ENCODE data around the gene GPR25. TPM values are rescaled to one million over a fixed set of nuclear protein-coding genes. Genes with fewer than 3 reads are reported as not detected.

GPR25 gene
- total and polyA plus RNA-seq, 10 of the 15 experiments (the other 5 are each of a cell fraction or from before 2014, with no cell fraction given), result not detected

- 0 out of 2 replicates have a peak, but pooled peaks have one; percentile 50 for TF ChIP-seq GABPA (IDR thresholded peaks at IDR 0.05; ENCODE audit: low read depth)
- peak; percentile 74; the same call in 1 of the 2 replicates for TF ChIP-seq BMI1 (IDR thresholded peaks at IDR 0.05; ENCODE audit: borderline replicate concordance)
- TF ChIP-seq SKIL (IDR thresholded peaks at IDR 0.05; ENCODE audit: low read depth, poor library complexity, severe bottlenecking), result peak; percentile 95
- TF ChIP-seq PML (IDR thresholded peaks at IDR 0.05; ENCODE audit: low read length), result no peak
- TF ChIP-seq CHD2 (IDR thresholded peaks at IDR 0.05; ENCODE audit: borderline replicate concordance, low read depth, low read length), result peak; percentile 91
- TF ChIP-seq BRCA1 (IDR thresholded peaks at IDR 0.05; ENCODE audit: low read depth, low read length), result no peak
- no peak for TF ChIP-seq ZBTB11 (CRISPR knock-in tag; IDR thresholded peaks at IDR 0.05)
- TF ChIP-seq CUX1 (IDR thresholded peaks at IDR 0.05; ENCODE audit: insufficient replicate concordance, low read depth, low read length), result peak; percentile 89
- no peak for TF ChIP-seq ZNF207 (IDR thresholded peaks at IDR 0.05; ENCODE audit: borderline replicate concordance)
- TF ChIP-seq ATF2 (IDR thresholded peaks at IDR 0.05; ENCODE audit: low read length), result peak; percentile 94
- TF ChIP-seq NR2C2 (IDR thresholded peaks at IDR 0.05; ENCODE audit: borderline replicate concordance, control insufficient read depth, insufficient read length, low read depth), result no peak
- TF ChIP-seq CBX5 (IDR thresholded peaks at IDR 0.05; ENCODE audit: low read depth), result peak; percentile 88
- peak; percentile 96 to 97 for TF ChIP-seq EP300 (IDR thresholded peaks at IDR 0.05; ENCODE audit: borderline replicate concordance in 1 of 2, control insufficient read depth in 1 of 2, low read depth in 2 of 2, low read length in 2 of 2)
- peak; percentile 71 for TF ChIP-seq MLLT1 (IDR thresholded peaks at IDR 0.05)
- TF ChIP-seq TCF12 (IDR thresholded peaks at IDR 0.05; ENCODE audit: low read depth, low read length), result peak; percentile 99
- no peak for TF ChIP-seq LARP7 (IDR thresholded peaks at IDR 0.05)
Observed at GRCh38 chr1:200866521-200866920, 6.3 kb upstream of the GPR25 start (continued).
